Measurements from ENCODE around the gene DSN1. TPM values are rescaled to one million over a fixed set of nuclear protein-coding genes. Genes with fewer than 3 reads are reported as not detected.

The DSN1 gene
- total RNA-seq, 2 donors from 2014 or later, result 3.1 to 6.3 TPM

DNA sequence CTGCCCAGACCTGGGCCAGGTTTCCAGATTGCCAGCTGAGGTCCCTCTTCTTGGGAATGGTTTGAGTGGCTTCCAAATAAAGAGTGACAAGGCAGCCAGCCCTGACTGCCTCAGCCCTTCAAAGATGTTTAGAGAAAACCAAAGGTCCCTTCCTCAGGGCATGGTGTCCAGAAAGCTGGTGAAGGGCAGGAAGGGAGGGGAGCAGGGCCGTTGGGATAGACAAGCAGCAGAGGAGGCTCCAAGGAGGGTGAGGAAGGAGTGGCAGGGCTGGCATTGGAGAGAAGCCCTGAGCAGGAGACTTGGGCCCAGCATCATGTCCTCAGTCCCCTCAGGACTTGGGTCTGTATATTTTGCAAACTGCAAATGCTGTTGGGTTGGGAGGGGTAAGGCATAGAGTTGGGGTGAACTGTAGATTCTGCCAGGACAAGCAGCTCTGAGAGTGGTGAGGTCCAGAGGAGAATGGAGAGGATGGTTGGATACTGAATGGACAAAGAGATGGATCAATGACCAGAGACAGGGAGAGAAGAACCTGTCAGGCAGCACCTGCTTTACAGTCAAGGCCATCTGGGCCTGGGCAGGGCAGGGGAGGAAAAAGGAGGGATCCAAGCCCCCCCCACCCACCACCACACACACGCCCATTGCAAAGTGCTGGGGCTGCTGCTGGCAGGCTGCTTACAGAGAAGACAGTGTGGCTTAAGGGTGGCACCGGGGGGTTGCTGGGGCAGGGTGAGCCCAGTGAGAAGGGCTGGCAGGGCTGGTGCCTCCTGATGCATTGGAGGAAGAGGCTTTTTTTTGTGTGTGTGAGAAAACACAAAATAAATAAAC, 5.5 kb upstream of the DSN1 start:
- no peak for DNase-seq (ENCODE audit: low spot score)
- no peaks in the 10 kb centered on the region for H3K36me3 ChIP-seq
- H3K4me3 ChIP-seq, result no peak overlapping the region
- H3K27me3 ChIP-seq, result no peaks in the 10 kb centered on the region
- H3K27ac ChIP-seq, result no peak overlapping the region
- H3K9me3 ChIP-seq, result no peaks in the 10 kb centered on the region
- H3K4me1 ChIP-seq, result peaks cover 0 to 15% of the 10 kb centered on the region in 2 donors
- TF ChIP-seq, protein P1, sequence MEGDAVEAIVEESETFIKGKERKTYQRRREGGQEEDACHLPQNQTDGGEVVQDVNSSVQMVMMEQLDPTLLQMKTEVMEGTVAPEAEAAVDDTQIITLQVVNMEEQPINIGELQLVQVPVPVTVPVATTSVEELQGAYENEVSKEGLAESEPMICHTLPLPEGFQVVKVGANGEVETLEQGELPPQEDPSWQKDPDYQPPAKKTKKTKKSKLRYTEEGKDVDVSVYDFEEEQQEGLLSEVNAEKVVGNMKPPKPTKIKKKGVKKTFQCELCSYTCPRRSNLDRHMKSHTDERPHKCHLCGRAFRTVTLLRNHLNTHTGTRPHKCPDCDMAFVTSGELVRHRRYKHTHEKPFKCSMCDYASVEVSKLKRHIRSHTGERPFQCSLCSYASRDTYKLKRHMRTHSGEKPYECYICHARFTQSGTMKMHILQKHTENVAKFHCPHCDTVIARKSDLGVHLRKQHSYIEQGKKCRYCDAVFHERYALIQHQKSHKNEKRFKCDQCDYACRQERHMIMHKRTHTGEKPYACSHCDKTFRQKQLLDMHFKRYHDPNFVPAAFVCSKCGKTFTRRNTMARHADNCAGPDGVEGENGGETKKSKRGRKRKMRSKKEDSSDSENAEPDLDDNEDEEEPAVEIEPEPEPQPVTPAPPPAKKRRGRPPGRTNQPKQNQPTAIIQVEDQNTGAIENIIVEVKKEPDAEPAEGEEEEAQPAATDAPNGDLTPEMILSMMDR (IDR thresholded peaks at IDR 0.05), result no peak

DNA sequence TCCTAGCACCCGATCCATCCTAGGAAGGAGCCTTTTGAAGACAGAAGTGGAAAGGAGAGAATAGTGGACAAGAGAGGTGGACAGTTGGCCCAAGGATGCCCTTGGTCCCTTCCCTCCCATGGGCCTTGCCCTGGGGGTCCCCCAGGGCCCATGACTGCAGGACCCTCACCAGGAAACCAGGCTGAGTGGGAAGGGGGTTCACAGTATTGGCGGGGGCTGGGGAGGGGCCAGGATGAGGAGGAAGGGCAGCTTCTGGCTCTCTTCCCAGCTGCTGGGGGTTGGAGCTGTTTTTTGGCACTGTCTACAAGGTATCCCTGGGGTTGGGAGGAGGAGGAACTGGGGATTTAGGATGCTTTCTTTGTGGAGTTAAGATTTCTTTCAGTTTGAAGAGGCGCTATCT, 4.0 kb upstream of the DSN1 start:
- Histone ChIP-seq H3K27me3 (no peaks in the 10 kb centered on the region), H3K4me3 (no peak overlapping the region), H3K9me3 (no peaks in the 10 kb centered on the region), H3K27ac (no peak overlapping the region), H3K36me3 (no peaks in the 10 kb centered on the region), H3K4me1 (peaks cover 0 to 20% of the 10 kb centered on the region in 2 donors)
- no peak for DNase-seq (ENCODE audit: low spot score)
- TF ChIP-seq, protein P1 (IDR thresholded peaks at IDR 0.05), result no peak

DNA sequence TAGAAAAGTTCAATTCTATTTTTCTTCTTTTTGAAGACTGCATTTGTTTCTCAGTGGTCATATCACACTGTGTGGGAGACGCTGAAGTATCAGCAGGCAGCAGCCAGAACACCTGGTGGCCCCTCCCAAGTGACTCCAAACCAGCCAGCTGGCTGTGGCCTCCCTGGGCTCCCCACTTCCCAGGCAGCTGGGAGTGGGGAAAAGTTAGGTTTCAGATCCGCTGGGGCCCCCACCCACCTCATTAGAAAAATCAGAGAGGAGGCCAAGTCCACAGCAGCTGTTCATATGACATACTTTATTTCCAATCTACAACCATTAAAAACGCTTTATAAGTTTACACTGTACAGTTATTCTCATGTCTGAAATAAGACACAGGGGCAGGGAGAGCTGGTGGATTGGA, 3.6 kb upstream of the DSN1 start:
- TF ChIP-seq, protein P1 (IDR thresholded peaks at IDR 0.05), result no peak
- H3K27ac ChIP-seq, result no peak overlapping the region

DNA sequence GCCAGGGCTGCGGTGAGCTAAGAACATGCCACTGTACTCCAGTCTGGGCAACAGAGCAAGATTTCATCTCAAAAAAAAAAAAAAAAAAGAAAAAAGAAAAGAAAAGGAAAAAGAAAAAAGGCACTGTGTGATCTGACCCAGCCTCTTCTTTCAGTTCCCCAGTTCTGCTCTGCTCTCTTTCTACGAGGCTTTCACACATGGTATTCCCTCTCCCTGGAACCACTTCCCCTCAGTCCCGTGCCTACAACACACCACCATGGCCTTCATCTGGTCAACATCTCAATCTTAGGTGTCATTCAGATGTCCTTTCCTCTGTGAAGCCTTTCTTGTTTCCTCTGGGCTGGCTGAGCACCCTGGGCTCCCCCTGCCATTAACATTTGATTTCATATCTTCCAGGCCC, 2.3 kb upstream of the DSN1 start:
- Histone ChIP-seq H3K27me3 (no peaks in the 10 kb centered on the region), H3K9me3 (no peaks in the 10 kb centered on the region), H3K4me1 (peaks cover 0 to 23% of the 10 kb centered on the region in 2 donors), H3K4me3 (no peak overlapping the region), H3K36me3 (no peaks in the 10 kb centered on the region), H3K27ac (no peak overlapping the region)
- no peak for DNase-seq (ENCODE audit: low spot score)
- TF ChIP-seq, protein P1 (IDR thresholded peaks at IDR 0.05), result no peak

More for the DNA sequence above, 3.6 kb upstream of the DSN1 start:
- no peaks in the 10 kb centered on the region for H3K27me3 ChIP-seq
- H3K9me3 ChIP-seq, result no peaks in the 10 kb centered on the region
- DNase-seq (ENCODE audit: low spot score), result no peak
- H3K36me3 ChIP-seq, result no peaks in the 10 kb centered on the region
- no peak overlapping the region for H3K4me3 ChIP-seq
- peaks cover 0 to 23% of the 10 kb centered on the region in 2 donors for H3K4me1 ChIP-seq

DNA sequence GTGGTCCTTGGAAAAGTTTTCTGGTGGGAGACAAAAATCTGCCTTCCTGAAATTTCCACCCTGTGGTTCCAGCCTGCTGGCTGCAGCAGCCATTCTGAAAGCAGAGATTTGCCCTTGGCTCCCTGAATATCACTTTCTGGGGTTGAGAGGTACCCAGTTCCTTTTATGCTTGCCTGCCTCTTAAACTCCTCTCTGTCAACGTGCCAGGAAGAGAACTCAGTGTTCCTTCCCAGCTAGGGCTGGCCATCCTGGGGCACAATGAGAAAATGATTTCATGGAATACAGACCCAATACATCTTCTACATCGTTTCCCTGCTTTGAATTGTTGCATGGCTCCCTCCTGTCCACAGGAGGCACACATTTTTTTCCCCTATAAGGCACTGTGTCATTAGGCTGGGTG, 1.6 kb upstream of the DSN1 start:
- H3K4me3 ChIP-seq, result no peak overlapping the region
- peaks cover 0 to 23% of the 10 kb centered on the region in 2 donors for H3K4me1 ChIP-seq
- TF ChIP-seq, protein P1 (IDR thresholded peaks at IDR 0.05), result no peak
- no peak for DNase-seq (ENCODE audit: low spot score)
- H3K27me3 ChIP-seq, result no peaks in the 10 kb centered on the region
- no peaks in the 10 kb centered on the region for H3K9me3 ChIP-seq
- H3K36me3 ChIP-seq, result no peaks in the 10 kb centered on the region
- H3K27ac ChIP-seq, result peak overlapping the region; percentile 95 to 99

All from right atrium auricular region (tissue), 2 donors.